Cerebellar cortex (tissue), 1 donor: ENCODE measurements around the gene SYCE3.
A peak's percentile ranks its signal among the peaks of the same experiment; 100 is the strongest.
"Not testable (repeated sequence)": the region's sequence is repeated elsewhere in the genome, so short reads cannot be mapped to it uniquely, and the experiment has no call there.

Experiments used
- DNase-seq: peaks from one replicate; pipeline ENCODE4 v3.0.0-alpha.2; 2015; ENCODE audit warnings: low spot score

The SYCE3 gene

GRCh38 chr22:50520184-50520583, 42.5 kb downstream of the SYCE3 start:
- not testable (repeated sequence) for DNase-seq

- no peak for DNase-seq
Measured at GRCh38 chr22:50519151-50519550, 43.6 kb downstream of the SYCE3 start.

- DNase-seq = no peak
Measured at GRCh38 chr22:50518606-50519005, 44.1 kb downstream of the SYCE3 start.

GRCh38 chr22:50517495-50518260, 45.0 kb downstream of the SYCE3 start:
- DNase-seq = no peak

GRCh38 chr22:50516891-50517290, 45.8 kb downstream of the SYCE3 start:
- DNase-seq = no peak

GRCh38 chr22:50516068-50516467, 46.7 kb downstream of the SYCE3 start:
- DNase-seq = no peak

GRCh38 chr22:50513175-50513574, 49.5 kb downstream of the SYCE3 start:
- no peak for DNase-seq

GRCh38 chr22:50508897-50509296, 53.8 kb downstream of the SYCE3 start:
- DNase-seq = no peak

- peak; percentile 96 for DNase-seq
Measured at GRCh38 chr22:50507991-50508884, 54.5 kb downstream of the SYCE3 start, which contains the start of gene NCAPH2. Gene NCAPH2 (plus strand): TSS chr22:50508224. CDS start chr22:50508338, 114 bp downstream.

GRCh38 chr22:50507421-50507990, 55.2 kb downstream of the SYCE3 start, which contains the start of gene LMF2:
Gene LMF2 (minus strand): TSS chr22:50507702. CDS start chr22:50507675, 27 bp downstream.
- no peak for DNase-seq

GRCh38 chr22:50506611-50507420, 55.9 kb downstream of the SYCE3 start:
- no peak for DNase-seq

- no peak for DNase-seq
Measured at GRCh38 chr22:50505776-50506610, 56.7 kb downstream of the SYCE3 start.

- DNase-seq = no peak
Measured at GRCh38 chr22:50505276-50505775, 57.4 kb downstream of the SYCE3 start.

- no peak for DNase-seq
Measured at GRCh38 chr22:50504369-50505211, 58.1 kb downstream of the SYCE3 start.

- no peak for DNase-seq
Measured at GRCh38 chr22:50503475-50504145, 59.1 kb downstream of the SYCE3 start.

GRCh38 chr22:50502628-50503474, 59.9 kb downstream of the SYCE3 start:
- DNase-seq = no peak

GRCh38 chr22:50502096-50502495, 60.6 kb downstream of the SYCE3 start:
- no peak for DNase-seq
